GM21723 (cell line): Measurements from ENCODE around the gene ACAD9.

Experiments used
- ATAC-seq: cut with Tn5 transposase; IDR thresholded peaks from one replicate; pipeline ENCODE4 v1.9.1; 2021; ENCODE audit warnings: mild to moderate bottlenecking, moderate library complexity; ENCODE audit not compliant: unreplicated experiment

ACAD9 gene

GRCh38 chr3:128933213-128933921 is 53.9 kb downstream of the ACAD9 start:
- no peak for ATAC-seq

DNA sequence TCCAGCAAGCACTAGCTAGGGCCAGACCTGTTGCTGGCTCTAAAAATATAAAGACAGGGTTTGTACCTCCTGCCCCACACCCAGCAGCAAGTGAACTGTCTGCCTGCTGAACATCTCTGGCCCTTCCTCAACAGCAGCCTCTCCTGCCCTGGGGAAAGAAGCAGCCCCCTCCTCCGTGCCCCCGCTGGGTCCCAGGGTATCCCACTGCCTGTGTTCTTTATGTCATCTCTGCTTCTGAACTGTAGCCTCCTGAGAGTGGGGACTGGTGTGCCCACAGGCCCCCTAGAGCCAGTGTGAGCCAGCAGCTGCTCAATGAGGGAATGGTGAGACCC is 54.5 kb downstream of the ACAD9 start:
- ATAC-seq, result no peak

DNA sequence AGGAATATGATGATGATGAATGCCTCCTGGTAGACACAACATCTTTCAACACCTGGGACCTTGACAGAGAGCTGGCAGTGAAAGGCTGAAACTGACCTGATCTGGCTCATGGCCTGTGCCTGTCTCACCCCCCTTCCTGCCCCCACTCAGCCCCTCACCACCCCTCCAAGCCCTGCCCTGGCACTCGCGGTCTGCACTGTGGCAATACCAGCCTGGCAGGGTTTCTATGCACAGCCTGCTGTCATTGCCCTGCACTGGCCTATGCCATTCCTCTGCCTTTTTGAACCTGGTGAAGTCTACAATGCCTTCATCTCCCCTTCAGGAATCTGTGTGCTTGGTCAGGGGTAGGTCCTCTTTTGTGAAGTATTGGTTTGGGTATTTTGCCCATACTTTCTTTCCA is 56.5 kb downstream of the ACAD9 start:
- no peak for ATAC-seq

DNA sequence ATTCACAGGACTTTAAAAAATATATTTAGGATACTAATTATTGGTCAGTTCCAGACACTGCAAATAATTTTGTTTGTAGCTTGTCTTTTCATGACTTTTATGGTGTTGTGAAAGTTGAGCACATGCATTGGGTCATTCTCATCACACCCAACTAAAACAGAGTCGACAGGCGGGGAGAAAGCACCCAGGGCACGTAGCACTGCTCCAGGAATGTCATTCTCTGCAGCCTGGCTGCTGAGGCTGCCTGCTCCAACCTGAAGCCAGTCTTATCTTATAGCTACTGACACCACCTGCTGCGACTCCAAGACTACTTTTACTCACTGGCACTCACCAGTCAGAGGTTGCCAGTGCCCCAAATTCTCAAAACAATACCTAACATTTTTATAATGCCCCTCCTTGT is 56.9 kb downstream of the ACAD9 start:
- ATAC-seq, result no peak

GRCh38 chr3:128940252-128940651 is 60.8 kb downstream of the ACAD9 start:
- ATAC-seq, result no peak

GRCh38 chr3:128942161-128942952 is 62.9 kb downstream of the ACAD9 start:
- ATAC-seq, result no peak

- no peak for ATAC-seq
Measured at GRCh38 chr3:128945041-128945877, 65.8 kb downstream of the ACAD9 start.

DNA sequence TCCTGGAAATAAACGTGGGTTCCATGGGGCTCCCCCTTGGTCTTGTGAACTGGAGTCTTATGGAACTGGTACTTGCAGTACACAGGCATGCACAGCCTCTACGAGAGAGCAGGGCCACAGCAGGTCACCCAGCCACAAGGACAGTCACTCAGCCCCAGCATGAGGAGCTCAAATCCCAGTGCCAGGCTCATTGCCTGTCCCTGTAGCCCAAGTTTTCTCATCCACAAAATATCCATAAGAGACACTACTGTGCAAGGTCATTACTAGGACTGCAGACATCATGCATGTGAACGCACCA is 66.4 kb downstream of the ACAD9 start:
- ATAC-seq, result no peak

- ATAC-seq, result no peak
Measured at GRCh38 chr3:128946411-128946810, 67.0 kb downstream of the ACAD9 start.

GRCh38 chr3:128949158-128949557 is 69.7 kb downstream of the ACAD9 start:
- no peak for ATAC-seq

DNA sequence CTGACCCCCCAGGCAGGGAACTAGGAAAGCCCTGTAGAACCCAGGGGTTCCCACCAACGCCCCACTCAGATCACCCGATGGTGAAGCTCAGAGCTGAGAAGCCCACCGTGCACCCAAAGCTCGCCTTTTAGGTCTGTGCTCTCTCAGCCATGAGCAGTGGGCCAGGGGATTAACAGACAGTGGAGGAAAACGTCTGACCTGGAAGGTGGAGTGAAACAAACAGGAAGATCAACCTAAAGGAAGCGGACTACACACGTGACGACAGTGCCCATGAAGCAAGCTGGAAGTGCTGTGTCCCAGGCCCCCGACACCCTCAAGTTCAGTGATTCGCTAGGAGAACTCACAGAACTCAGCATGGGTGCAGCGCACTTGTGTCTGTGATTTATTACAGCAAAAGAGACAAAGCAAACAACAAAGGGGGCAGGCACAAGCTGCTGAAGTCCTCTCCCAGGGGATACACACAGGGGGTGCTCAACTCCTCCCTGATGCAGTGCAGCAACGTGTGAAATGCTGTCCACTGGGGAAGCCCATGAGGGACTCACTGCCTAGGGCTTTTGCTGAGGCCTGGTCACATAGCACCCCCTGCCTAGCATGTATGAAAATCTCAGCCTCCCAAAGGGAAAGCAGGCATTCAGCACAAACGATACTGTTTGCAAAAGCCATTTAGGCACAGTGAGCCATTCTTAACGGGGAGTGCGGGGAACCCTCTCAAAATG is 71.0 kb downstream of the ACAD9 start:
- no peak for ATAC-seq

DNA sequence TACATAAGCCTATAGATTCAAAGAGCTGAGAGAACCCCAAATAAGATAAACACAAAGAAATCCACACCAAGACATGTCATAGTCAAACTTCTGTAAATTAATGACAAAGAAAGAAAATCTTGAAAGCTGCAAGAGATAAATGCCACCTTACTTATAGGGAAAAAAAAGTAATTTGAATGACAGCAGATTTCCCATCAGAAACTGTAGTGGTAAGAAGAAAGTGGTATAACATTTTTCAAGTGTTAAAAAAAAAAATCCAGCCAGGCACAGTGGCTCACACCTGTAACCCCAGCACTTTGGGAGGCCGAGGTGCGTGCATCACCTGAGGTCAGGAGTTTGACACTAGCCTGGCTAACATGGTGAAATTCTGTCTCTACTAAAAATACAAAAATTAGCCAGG is 77.0 kb downstream of the ACAD9 start:
- ATAC-seq, result no peak
